Spleen (tissue), 7 donors: Measurements from ENCODE around the gene ANGPTL2.

Experiments used
- POLR2A ChIP-seq, 3 donors: fragments of 450-650 bp; IDR thresholded peaks; one replicate each; pipeline ENCODE4 v1.5.1; 2017; ENCODE audit warnings: antibody characterized with exemption in 3 of 3, mild to moderate bottlenecking in 1 of 3
- POLR2AphosphoS5 ChIP-seq, 3 donors: sonication (generic); formaldehyde crosslinking; IDR thresholded peaks; one replicate each; pipeline ENCODE4 v1.5.1; 2017; ENCODE audit warnings: antibody characterized with exemption in 3 of 3
- TF ChIP-seq, protein P1 (sequence below), 11 experiments: fragments of 200-600 bp in 7 of 11; fragments of 450-650 bp in 4 of 11; sonication (generic) in 4 of 11; IDR thresholded peaks in 8 of 11; conservative IDR thresholded peaks in 3 of 11; 1 replicate in 7 of 11; 2 replicates in 4 of 11; pipeline versions ENCODE4 v1.4.0 to v1.8.0; 2016 to 2021; ENCODE audit warnings: antibody characterized with exemption in 11 of 11, inconsistent platforms in 4 of 11, mild to moderate bottlenecking in 1 of 11
- donor health status: DM: no; HTN: no; CAD: no; lungs with moderate emphysema.
- donor health status: DM: no; HTN: no; CAD: no.
- donor health status: DM: no; HTN: no; CAD: no.

DNA sequence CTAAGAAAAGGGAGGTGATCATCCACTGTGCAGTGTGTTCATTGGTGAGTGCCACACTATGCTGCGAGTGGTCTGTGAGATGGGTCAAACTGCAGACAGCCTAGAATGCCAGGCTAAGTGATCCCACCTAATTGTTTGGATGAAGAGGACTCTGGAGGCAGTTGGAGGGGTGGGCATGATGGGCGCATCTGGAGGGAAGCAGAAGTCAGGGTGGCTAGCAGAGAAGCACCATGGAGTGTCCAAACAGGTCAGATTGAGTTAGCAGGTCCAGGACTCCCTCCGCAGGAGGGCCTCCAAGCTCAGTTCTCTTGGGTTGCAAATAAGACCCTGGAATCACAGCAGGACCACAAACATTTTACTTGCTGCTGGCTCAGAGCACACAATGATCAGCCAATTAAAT, 19.9 kb upstream of the ANGPTL2 start:
- TF ChIP-seq, protein P1, sequence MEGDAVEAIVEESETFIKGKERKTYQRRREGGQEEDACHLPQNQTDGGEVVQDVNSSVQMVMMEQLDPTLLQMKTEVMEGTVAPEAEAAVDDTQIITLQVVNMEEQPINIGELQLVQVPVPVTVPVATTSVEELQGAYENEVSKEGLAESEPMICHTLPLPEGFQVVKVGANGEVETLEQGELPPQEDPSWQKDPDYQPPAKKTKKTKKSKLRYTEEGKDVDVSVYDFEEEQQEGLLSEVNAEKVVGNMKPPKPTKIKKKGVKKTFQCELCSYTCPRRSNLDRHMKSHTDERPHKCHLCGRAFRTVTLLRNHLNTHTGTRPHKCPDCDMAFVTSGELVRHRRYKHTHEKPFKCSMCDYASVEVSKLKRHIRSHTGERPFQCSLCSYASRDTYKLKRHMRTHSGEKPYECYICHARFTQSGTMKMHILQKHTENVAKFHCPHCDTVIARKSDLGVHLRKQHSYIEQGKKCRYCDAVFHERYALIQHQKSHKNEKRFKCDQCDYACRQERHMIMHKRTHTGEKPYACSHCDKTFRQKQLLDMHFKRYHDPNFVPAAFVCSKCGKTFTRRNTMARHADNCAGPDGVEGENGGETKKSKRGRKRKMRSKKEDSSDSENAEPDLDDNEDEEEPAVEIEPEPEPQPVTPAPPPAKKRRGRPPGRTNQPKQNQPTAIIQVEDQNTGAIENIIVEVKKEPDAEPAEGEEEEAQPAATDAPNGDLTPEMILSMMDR (IDR thresholded peaks at IDR 0.05 in 8 of 11, conservative IDR thresholded peaks at IDR 0.05 in 3 of 11) = no peak
- no peak for TF ChIP-seq POLR2AphosphoS5 (IDR thresholded peaks at IDR 0.05)
- TF ChIP-seq POLR2A (IDR thresholded peaks at IDR 0.05) = no peak
